GM18861 (cell line): Measurements from ENCODE around the gene PCGF1.
"Not testable (repeated sequence)": the region's sequence is repeated elsewhere in the genome, so short reads cannot be mapped to it uniquely, and the experiment has no call there.

Experiments used
- ATAC-seq: cut with Tn5 transposase; IDR thresholded peaks from one replicate; pipeline ENCODE4 v1.9.1; 2021; ENCODE audit not compliant: unreplicated experiment

The PCGF1 gene

GRCh38 chr2:74474481-74474880, 33.0 kb downstream of the PCGF1 start:
- ATAC-seq, result no peak

- ATAC-seq, result no peak
These were observed 34.6 kb downstream of the PCGF1 start for GRCh38 chr2:74472945-74473258.

GRCh38 chr2:74472086-74472944, 35.2 kb downstream of the PCGF1 start, which contains the start of gene MRPL53:
Gene MRPL53 (minus strand): TSS chr2:74472680. CDS start chr2:74472660, 20 bp downstream.
- peak; percentile 74 for ATAC-seq

- no peak for ATAC-seq
These were observed 36.0 kb downstream of the PCGF1 start for GRCh38 chr2:74471332-74472065.

- ATAC-seq, result not testable (repeated sequence)
These were observed 36.8 kb downstream of the PCGF1 start for GRCh38 chr2:74470742-74471141.

GRCh38 chr2:74464406-74464805, 43.1 kb downstream of the PCGF1 start:
- ATAC-seq, result no peak

- ATAC-seq, result no peak
These were observed 44.7 kb downstream of the PCGF1 start for GRCh38 chr2:74462786-74463105.

GRCh38 chr2:74462054-74462785, 45.3 kb downstream of the PCGF1 start:
- no peak for ATAC-seq

- no peak for ATAC-seq
These were observed 46.1 kb downstream of the PCGF1 start for GRCh38 chr2:74461187-74462053.

GRCh38 chr2:74460187-74460586, 47.3 kb downstream of the PCGF1 start:
- not testable (repeated sequence) for ATAC-seq

GRCh38 chr2:74459503-74460118, 47.9 kb downstream of the PCGF1 start:
- ATAC-seq, result not testable (repeated sequence)

GRCh38 chr2:74458938-74459363, 48.5 kb downstream of the PCGF1 start:
- ATAC-seq, result no peak

- peak; percentile 78 for ATAC-seq
These were observed 49.2 kb downstream of the PCGF1 start, which contains the start of gene WBP1 for GRCh38 chr2:74458132-74458937. Gene WBP1 (plus strand): TSS chr2:74458438. CDS start chr2:74458603, 165 bp downstream.

- peak; percentile 25 for ATAC-seq
These were observed 49.9 kb downstream of the PCGF1 start for GRCh38 chr2:74457549-74458131.

- no peak for ATAC-seq
These were observed 50.4 kb downstream of the PCGF1 start for GRCh38 chr2:74457129-74457548.
